Keratinocyte (primary cell): ENCODE results near the gene SYNE1. TPM values are rescaled to one million over a fixed set of nuclear protein-coding genes. Genes with fewer than 3 reads are reported as not detected.
"Not testable (repeated sequence)": the region's sequence is repeated elsewhere in the genome, so short reads cannot be mapped to it uniquely, and the experiment has no call there.

ENCODE experiments used
- DNase-seq: peaks from one replicate; pipeline ENCODE4 v3.0.0-alpha.2; 2011; ENCODE audit warnings: low read depth, missing footprints, low spot score
- FAIRE-seq: peaks from 2 replicates; lab custom pipeline; 2011; peaks lifted over from hg19 to GRCh38; lab: Jason Lieb, UNC
- H2AFZ ChIP-seq: 2 replicates; pipeline ENCODE4 v1.6.0; 2012; ENCODE audit warnings: low read length, control low read depth, inconsistent platforms; ENCODE audit not compliant: control insufficient read depth
- H3K27ac ChIP-seq: 2 replicates; pipeline ENCODE4 v1.5.1; 2011; ENCODE audit warnings: low read length; ENCODE audit not compliant: control insufficient read depth, insufficient read depth
- H3K27me3 ChIP-seq: 3 replicates; pipeline ENCODE4 v1.6.0; 2011; ENCODE audit warnings: low read length; ENCODE audit not compliant: control insufficient read depth, insufficient read depth; ENCODE audit errors: extremely low read depth
- H3K36me3 ChIP-seq, 2 experiments: 2 replicates in 1 of 2; 3 replicates in 1 of 2; pipeline ENCODE4 v1.5.1; 2011; ENCODE audit warnings: low read length in 2 of 2, mild to moderate bottlenecking in 1 of 2; ENCODE audit not compliant: control insufficient read depth in 2 of 2, insufficient read depth in 2 of 2; ENCODE audit errors: extremely low read depth in 1 of 2
- H3K4me1 ChIP-seq: 3 replicates; pipeline ENCODE4 v1.5.1; 2011; ENCODE audit warnings: low read length; ENCODE audit not compliant: control insufficient read depth, insufficient read depth; ENCODE audit errors: extremely low read depth
- H3K4me2 ChIP-seq: 3 replicates; pipeline ENCODE4 v1.6.0; 2011; ENCODE audit warnings: low read depth, low read length; ENCODE audit not compliant: control insufficient read depth, insufficient read depth; ENCODE audit errors: extremely low read depth
- H3K4me3 ChIP-seq, 3 experiments: fragments of 200-600 bp in 1 of 3; sonication (generic) in 1 of 3; 2 replicates in 2 of 3; 3 replicates in 1 of 3; pipeline ENCODE4 v1.5.1; 2011 to 2016; ENCODE audit warnings: low read length in 3 of 3, mild to moderate bottlenecking in 3 of 3, control low read depth in 2 of 3, inconsistent platforms in 1 of 3, low read depth in 1 of 3, mixed read lengths in 1 of 3, mixed run types in 1 of 3, moderate library complexity in 1 of 3; ENCODE audit not compliant: control insufficient read depth in 2 of 3, insufficient read depth in 2 of 3; ENCODE audit errors: extremely low read depth in 1 of 3
- H3K79me2 ChIP-seq: 2 replicates; pipeline ENCODE4 v1.6.0; 2012; ENCODE audit warnings: low read length; ENCODE audit not compliant: control insufficient read depth, insufficient read depth
- H3K9ac ChIP-seq: 3 replicates; pipeline ENCODE4 v1.6.0; 2011; ENCODE audit warnings: low read length; ENCODE audit not compliant: control insufficient read depth, insufficient read depth; ENCODE audit errors: extremely low read depth
- H3K9me1 ChIP-seq: 3 replicates; pipeline ENCODE4 v1.6.0; 2011; ENCODE audit warnings: low read length; ENCODE audit not compliant: control insufficient read depth, insufficient read depth; ENCODE audit errors: extremely low read depth
- H3K9me3 ChIP-seq: 2 replicates; pipeline ENCODE4 v1.5.1; 2012; ENCODE audit warnings: low read depth, low read length; ENCODE audit not compliant: control insufficient read depth
- H4K20me1 ChIP-seq: 3 replicates; pipeline ENCODE4 v1.6.0; 2011; ENCODE audit warnings: low read length; ENCODE audit not compliant: control insufficient read depth, insufficient read depth; ENCODE audit errors: extremely low read depth
- EZH2 ChIP-seq: IDR thresholded peaks from one replicate; pipeline ENCODE4 v1.6.1; 2012; ENCODE audit warnings: inconsistent platforms, mild to moderate bottlenecking, low read length, moderate library complexity
- dilution Hi-C: fragments of 300-500 bp; cut with MboI; formaldehyde crosslinking; loops from one replicate; pipeline ENCODE4 v1.7.0; 2020; ENCODE audit warnings: low sequenced_read_pairs; ENCODE audit not compliant: extremely low pct_ligation_motif_present
- polyA plus RNA-seq, 5 experiments: library from polyadenylated mRNA; depleted of rRNA in 3 of 5; stranded (reverse) in 3 of 5; stranded (forward) in 1 of 5; unstranded in 1 of 5; fragments of >200 nt; gene quantifications; 1 replicate in 1 of 5; 2 replicates in 3 of 5; 3 replicates in 1 of 5; pipeline versions ENCODE4 v1.2.1 to v1.2.3, GENCODE V29; 2011 to 2012; ENCODE audit warnings: missing spikeins in 2 of 5, low read depth in 1 of 5, low replicate concordance in 1 of 5
- TF ChIP-seq, protein P1 (sequence below), 3 experiments: IDR thresholded peaks in 1 of 3; conservative IDR thresholded peaks in 1 of 3; optimal IDR thresholded peaks in 1 of 3; 2 replicates in 2 of 3; 3 replicates in 1 of 3; pipeline versions ENCODE3 to v1.5.1; 2011; ENCODE audit warnings: low read length in 3 of 3, mild to moderate bottlenecking in 3 of 3, moderate library complexity in 2 of 3, control low read depth in 1 of 3, inconsistent platforms in 1 of 3; ENCODE audit not compliant: insufficient read depth in 2 of 3; ENCODE audit errors: extremely low read depth in 1 of 3

SYNE1 gene
- polyA plus RNA-seq, 1 donor (not counting 4 experiments of a cell fraction or from before 2014, with no cell fraction given) = 4.0 TPM

DNA sequence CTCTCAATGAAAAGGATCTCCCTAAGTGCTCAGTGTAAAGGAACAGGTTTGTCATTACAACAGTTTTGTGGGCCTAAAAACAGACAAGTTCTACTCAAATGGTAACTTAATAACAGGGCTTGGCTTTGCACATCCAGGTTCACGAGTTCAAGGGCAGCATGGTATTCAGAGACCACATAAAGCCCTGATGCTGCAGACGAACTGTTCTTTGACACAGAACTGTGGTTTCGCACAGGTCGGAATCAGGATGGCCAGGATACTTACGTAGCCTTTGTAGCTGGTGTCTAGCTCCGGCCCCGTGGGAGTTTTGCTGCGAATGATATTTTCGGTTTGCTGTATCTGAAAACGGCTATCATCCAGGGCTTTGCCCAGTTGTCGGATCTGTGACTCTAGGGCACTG lies 493.8 kb downstream of the SYNE1 start:
- Histone ChIP-seq H3K9me3 (no peaks in the 10 kb centered on the region), H2AFZ (no peak overlapping the region), H3K79me2 (no peaks in the 10 kb centered on the region), H3K27ac (no peak overlapping the region), H4K20me1 (no peaks in the 10 kb centered on the region), H3K4me1 (peaks cover 11% of the 10 kb centered on the region), H3K4me3 (no peak overlapping the region), H3K9me1 (no peaks in the 10 kb centered on the region), H3K27me3 (no peaks in the 10 kb centered on the region), H3K9ac (no peak overlapping the region), H3K4me2 (no peak overlapping the region), H3K36me3 (no peaks in the 10 kb centered on the region)
- DNase-seq (no peak), FAIRE-seq (no peak)
- dilution Hi-C loops = no loop called here
- TF ChIP-seq EZH2 = no peak
- TF ChIP-seq, protein P1, sequence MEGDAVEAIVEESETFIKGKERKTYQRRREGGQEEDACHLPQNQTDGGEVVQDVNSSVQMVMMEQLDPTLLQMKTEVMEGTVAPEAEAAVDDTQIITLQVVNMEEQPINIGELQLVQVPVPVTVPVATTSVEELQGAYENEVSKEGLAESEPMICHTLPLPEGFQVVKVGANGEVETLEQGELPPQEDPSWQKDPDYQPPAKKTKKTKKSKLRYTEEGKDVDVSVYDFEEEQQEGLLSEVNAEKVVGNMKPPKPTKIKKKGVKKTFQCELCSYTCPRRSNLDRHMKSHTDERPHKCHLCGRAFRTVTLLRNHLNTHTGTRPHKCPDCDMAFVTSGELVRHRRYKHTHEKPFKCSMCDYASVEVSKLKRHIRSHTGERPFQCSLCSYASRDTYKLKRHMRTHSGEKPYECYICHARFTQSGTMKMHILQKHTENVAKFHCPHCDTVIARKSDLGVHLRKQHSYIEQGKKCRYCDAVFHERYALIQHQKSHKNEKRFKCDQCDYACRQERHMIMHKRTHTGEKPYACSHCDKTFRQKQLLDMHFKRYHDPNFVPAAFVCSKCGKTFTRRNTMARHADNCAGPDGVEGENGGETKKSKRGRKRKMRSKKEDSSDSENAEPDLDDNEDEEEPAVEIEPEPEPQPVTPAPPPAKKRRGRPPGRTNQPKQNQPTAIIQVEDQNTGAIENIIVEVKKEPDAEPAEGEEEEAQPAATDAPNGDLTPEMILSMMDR (optimal IDR thresholded peaks at IDR 0.05 in 1 of 3, IDR thresholded peaks at IDR 0.05 in 1 of 3, conservative IDR thresholded peaks at IDR 0.05 in 1 of 3; ENCODE audit: extremely low read depth in 1 of 3, insufficient read depth in 2 of 3, low read length in 3 of 3) = no peak

DNA sequence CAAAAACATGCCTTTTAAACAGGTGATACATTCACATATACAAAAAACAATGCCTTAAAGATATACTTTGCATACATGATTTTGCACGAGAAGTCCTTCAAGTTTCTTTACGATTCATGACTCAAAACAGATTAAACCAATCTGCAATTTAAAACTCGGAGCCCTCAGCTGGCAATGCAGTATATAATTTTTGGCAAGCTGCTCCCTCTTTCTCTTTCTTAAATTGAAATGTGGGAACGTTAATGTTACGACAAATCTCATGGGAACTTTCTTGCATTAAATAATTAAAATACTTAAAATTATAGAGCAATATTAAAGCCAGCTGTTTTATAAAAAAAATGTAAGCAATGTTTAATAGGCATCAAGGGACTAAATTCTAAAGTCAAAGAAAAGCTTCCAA lies 495.1 kb downstream of the SYNE1 start:
- TF ChIP-seq, protein P1 (optimal IDR thresholded peaks at IDR 0.05 in 1 of 3, IDR thresholded peaks at IDR 0.05 in 1 of 3, conservative IDR thresholded peaks at IDR 0.05 in 1 of 3; ENCODE audit: extremely low read depth in 1 of 3, insufficient read depth in 2 of 3, low read length in 3 of 3) = no peak
- TF ChIP-seq EZH2 = no peak
- no peaks in the 10 kb centered on the region for H4K20me1 ChIP-seq
- no peak overlapping the region for H3K9ac ChIP-seq
- no peak overlapping the region for H3K4me2 ChIP-seq
- no peak overlapping the region for H3K4me3 ChIP-seq
- H3K9me1 ChIP-seq = no peaks in the 10 kb centered on the region
- no peaks in the 10 kb centered on the region for H3K9me3 ChIP-seq
- dilution Hi-C loops = no loop called here
- FAIRE-seq = no peak
- no peak overlapping the region for H2AFZ ChIP-seq
- no peaks in the 10 kb centered on the region for H3K36me3 ChIP-seq
- peaks cover 11% of the 10 kb centered on the region for H3K4me1 ChIP-seq
- H3K27ac ChIP-seq = no peak overlapping the region
- H3K27me3 ChIP-seq = no peaks in the 10 kb centered on the region
- H3K79me2 ChIP-seq = no peaks in the 10 kb centered on the region
- DNase-seq = no peak

DNA sequence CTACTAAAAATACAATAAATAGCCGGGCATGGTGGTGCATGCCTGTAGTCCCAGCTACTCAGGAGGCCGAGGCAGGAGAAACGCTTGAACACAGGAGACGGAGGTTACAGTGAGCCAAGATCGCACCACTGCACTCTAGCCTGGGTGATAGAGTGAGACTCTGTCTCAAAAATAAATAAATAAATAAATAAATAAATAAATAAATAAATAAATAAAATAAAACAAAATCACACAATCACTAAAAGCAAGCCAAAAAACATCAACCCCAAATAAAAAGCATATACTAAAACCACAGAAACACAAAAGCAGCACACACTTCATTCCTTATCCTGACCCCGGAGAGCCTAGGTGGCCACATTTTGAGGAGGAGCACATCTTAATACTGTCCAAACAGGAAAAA lies 498.8 kb downstream of the SYNE1 start:
- H3K4me2 ChIP-seq, FAIRE-seq, dilution Hi-C loops, DNase-seq, H3K27ac ChIP-seq, H3K9me3 ChIP-seq, H2AFZ ChIP-seq, H4K20me1 ChIP-seq, H3K9me1 ChIP-seq, H3K27me3 ChIP-seq, H3K79me2 ChIP-seq, H3K4me3 ChIP-seq, H3K4me1 ChIP-seq, H3K9ac ChIP-seq, H3K36me3 ChIP-seq: not testable (repeated sequence)
